AG09319 (cell line): Measurements from ENCODE around the gene PIK3CB.

Experiments used
- DNase-seq: peaks from one replicate; pipeline ENCODE4 v3.0.0-alpha.2; 2010; ENCODE audit warnings: low read depth; ENCODE audit errors: extremely low read depth
- CTCF ChIP-seq: IDR thresholded peaks from 2 replicates; pipeline ENCODE4 v1.5.1; 2011; ENCODE audit warnings: low read depth, mild to moderate bottlenecking, inconsistent platforms, low read length, moderate library complexity

The PIK3CB gene

DNA sequence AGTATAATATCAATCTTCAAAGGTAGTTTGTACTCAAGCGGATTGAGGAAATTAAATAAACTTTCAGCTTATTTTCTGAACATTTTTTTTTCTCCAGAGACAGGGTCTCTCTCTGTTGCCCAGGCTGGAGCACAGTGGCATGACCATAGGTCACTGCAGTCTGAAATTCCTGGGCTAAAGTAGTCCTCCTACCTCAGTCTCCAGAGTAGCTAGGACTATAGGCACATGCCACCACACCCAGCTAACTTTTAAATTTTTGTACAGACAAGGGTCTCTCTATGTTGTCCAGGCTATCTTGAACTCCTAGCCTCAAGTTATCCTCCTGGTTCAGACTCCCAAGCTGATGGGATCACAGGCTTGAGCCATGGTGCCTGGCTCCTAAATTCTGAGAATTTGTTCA, 129.1 kb downstream of the PIK3CB start:
- no peak for DNase-seq
- TF ChIP-seq CTCF, result no peak

DNA sequence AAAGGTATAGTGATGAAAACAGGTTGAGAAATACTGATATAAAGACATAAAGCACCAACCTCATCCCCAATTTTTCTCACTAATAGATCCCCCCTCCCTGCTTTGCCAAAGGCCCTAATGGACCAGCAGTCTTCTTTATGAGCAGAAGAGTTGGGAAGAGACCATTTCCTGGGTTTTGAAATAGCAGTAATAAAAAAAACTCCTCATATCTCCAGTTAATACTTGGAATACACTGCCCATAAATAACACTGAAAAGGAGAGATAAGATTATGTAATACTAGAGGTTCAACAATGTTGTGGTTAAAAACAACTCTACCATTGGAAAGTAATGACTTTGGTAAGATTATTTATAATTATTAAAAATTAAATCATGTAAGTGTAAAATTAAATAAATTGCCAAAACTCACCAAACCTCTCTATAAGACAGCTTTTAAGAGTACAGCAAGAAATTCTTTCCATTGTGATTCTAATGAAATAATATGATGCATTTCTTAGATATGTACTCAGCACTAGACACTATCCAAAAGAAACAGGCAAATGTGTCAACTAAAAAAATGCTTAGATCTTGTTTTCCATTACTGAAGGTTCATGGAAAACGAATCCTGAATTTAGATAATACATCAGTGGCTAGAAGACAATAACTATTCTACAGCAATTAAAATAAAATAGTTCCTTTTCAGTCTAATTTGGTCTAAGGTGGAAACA, 137.9 kb downstream of the PIK3CB start:
- no peak for DNase-seq
- TF ChIP-seq CTCF, result no peak

GRCh38 chr3:138694287-138695007, 140.3 kb downstream of the PIK3CB start:
- no peak for TF ChIP-seq CTCF
- DNase-seq, result peak; percentile 58

DNA sequence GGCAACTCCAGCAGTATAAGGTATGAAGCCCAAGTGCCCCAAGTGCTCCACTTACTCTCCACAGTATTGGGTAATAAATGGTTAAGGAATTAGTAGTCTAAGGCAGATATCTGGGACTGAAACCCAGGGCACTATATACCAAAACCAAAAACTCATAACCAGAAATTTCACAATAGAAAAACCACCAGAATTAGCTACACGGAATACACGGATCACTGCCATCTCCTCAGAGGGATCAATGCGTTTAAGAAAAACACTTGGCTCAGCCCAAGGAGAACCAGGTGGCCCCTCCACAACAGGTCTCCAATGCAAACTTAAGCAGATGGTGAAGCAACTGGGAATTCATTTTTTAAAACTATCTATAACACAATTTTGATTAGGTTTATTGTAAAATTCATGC, 142.6 kb downstream of the PIK3CB start:
- no peak for DNase-seq
- TF ChIP-seq CTCF, result no peak

- no peak for DNase-seq
- TF ChIP-seq CTCF, result no peak
These were observed 143.4 kb downstream of the PIK3CB start for GRCh38 chr3:138691351-138691750.

- TF ChIP-seq CTCF, result no peak
- DNase-seq, result no peak
These were observed 144.7 kb downstream of the PIK3CB start for GRCh38 chr3:138690036-138690435.

DNA sequence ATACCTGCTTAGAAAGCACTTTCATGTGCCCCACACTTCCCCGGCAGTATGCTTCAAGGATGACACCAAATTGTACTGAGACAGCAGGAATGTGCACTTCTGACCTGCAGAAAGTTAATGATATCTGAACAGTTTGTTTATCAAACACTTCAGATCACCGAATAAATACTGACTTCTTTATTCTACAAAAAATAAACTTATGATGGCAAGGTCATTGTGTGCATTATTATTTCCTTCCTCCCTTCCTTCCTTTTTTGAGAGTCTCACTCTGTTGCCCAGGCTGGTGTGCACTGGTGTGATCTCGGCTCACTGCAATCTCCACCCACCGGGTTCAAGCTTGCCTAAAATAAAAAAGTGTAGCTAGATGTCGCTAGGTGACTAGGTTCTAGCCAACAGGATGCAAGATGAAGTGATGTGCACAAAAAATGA, 145.8 kb downstream of the PIK3CB start:
- no peak for TF ChIP-seq CTCF
- no peak for DNase-seq
